HUES64 (cell line): ENCODE data around the gene CPEB4.

Source experiments
- H3K27ac ChIP-seq: 2 replicates; pipeline ENCODE4 v1.7.0; 2013; ENCODE audit warnings: low read depth, low read length, inconsistent platforms
- H3K27me3 ChIP-seq: 2 replicates; pipeline ENCODE4 v1.6.1; 2013; ENCODE audit warnings: mild to moderate bottlenecking, low read length; ENCODE audit not compliant: insufficient read depth
- H3K36me3 ChIP-seq: 2 replicates; pipeline ENCODE4 v1.6.1; 2013; ENCODE audit warnings: mild to moderate bottlenecking, low read length; ENCODE audit not compliant: insufficient read depth
- H3K4me1 ChIP-seq: 2 replicates; pipeline ENCODE4 v1.6.1; 2013; ENCODE audit warnings: mild to moderate bottlenecking, low read length, moderate library complexity; ENCODE audit not compliant: insufficient read depth
- H3K4me3 ChIP-seq: 2 replicates; pipeline ENCODE4 v1.5.1; 2013; ENCODE audit warnings: mild to moderate bottlenecking, low read length, moderate library complexity
- H3K9ac ChIP-seq: 2 replicates; pipeline ENCODE4 v1.6.1; 2013; ENCODE audit warnings: mild to moderate bottlenecking, low read depth, low read length
- H3K9me3 ChIP-seq: 2 replicates; pipeline ENCODE4 v1.6.1; 2013; ENCODE audit warnings: low read depth, low read length; ENCODE audit not compliant: insufficient read depth
- WGBS: fragments of 150-250, 120-280 bp; methylation state at CpG from one replicate; pipeline ENCODE4 v1.1.7; 2013; ENCODE audit warnings: missing lambda C conversion rate; 5-methylcytosine and 5-hydroxymethylcytosine counted together

CPEB4 gene

GRCh38 chr5:173935396-173935795 is 47.2 kb downstream of the CPEB4 start:
- no peaks in the 10 kb centered on the region for H3K9me3 ChIP-seq
- H3K36me3 ChIP-seq: no peaks in the 10 kb centered on the region
- 92% methylated on average over 2 of the region's 2 CpGs for WGBS
- no peaks in the 10 kb centered on the region for H3K27me3 ChIP-seq
- H3K27ac ChIP-seq: no peak overlapping the region
- peaks cover 24% of the 10 kb centered on the region for H3K4me1 ChIP-seq
- no peak overlapping the region for H3K9ac ChIP-seq
- no peak overlapping the region for H3K4me3 ChIP-seq

- H3K27me3 ChIP-seq: no peaks in the 10 kb centered on the region
- no peaks in the 10 kb centered on the region for H3K9me3 ChIP-seq
- H3K27ac ChIP-seq: no peak overlapping the region
- H3K36me3 ChIP-seq: no peaks in the 10 kb centered on the region
- H3K4me1 ChIP-seq: peaks cover 53% of the 10 kb centered on the region
- 100% methylated on average over 2 of the region's 2 CpGs for WGBS
- H3K9ac ChIP-seq: no peak overlapping the region
- H3K4me3 ChIP-seq: no peak overlapping the region
Measured at GRCh38 chr5:173940269-173940668, 52.1 kb downstream of the CPEB4 start.

- WGBS: 50% methylated on average over 1 of the region's 2 CpGs
- H3K9me3 ChIP-seq: no peaks in the 10 kb centered on the region
- H3K4me1 ChIP-seq: peaks cover 56% of the 10 kb centered on the region
- 0 out of 2 replicates have a peak overlapping the region, but pooled peaks have one; percentile 6 for H3K4me3 ChIP-seq
- peak overlapping the region; percentile 88; the same call in 1 of the 2 replicates for H3K27ac ChIP-seq
- H3K36me3 ChIP-seq: no peaks in the 10 kb centered on the region
- H3K27me3 ChIP-seq: no peaks in the 10 kb centered on the region
- 0 out of 2 replicates have a peak overlapping the region, but pooled peaks have one; percentile 21 for H3K9ac ChIP-seq
Measured at GRCh38 chr5:173941102-173941501, 53.0 kb downstream of the CPEB4 start.

GRCh38 chr5:173941758-173942401 is 53.7 kb downstream of the CPEB4 start:
- Histone ChIP-seq H3K9ac (peak overlapping the region; percentile 21; the same call in 1 of the 2 replicates), H3K27me3 (no peaks in the 10 kb centered on the region), H3K9me3 (no peaks in the 10 kb centered on the region), H3K4me3 (no peak overlapping the region), H3K36me3 (peaks cover 4% of the 10 kb centered on the region; the same call in 1 of the 2 replicates), H3K27ac (peak overlapping the region; percentile 88), H3K4me1 (peaks cover 51% of the 10 kb centered on the region)
- WGBS: 71% methylated on average over 9 of the region's 9 CpGs

- Histone ChIP-seq H3K4me1 (peaks cover 51% of the 10 kb centered on the region), H3K9me3 (no peaks in the 10 kb centered on the region), H3K9ac (no peak overlapping the region), H3K4me3 (no peak overlapping the region), H3K27ac (no peak overlapping the region), H3K36me3 (peaks cover 13% of the 10 kb centered on the region; the same call in 1 of the 2 replicates), H3K27me3 (no peaks in the 10 kb centered on the region)
- WGBS: 97% methylated on average over 2 of the region's 2 CpGs
Measured at GRCh38 chr5:173944511-173944910, 56.4 kb downstream of the CPEB4 start.

GRCh38 chr5:173945160-173945559 is 57.0 kb downstream of the CPEB4 start:
- H3K9ac ChIP-seq: no peak overlapping the region
- no peaks in the 10 kb centered on the region for H3K27me3 ChIP-seq
- peaks cover 20% of the 10 kb centered on the region for H3K36me3 ChIP-seq
- no peak overlapping the region for H3K27ac ChIP-seq
- H3K4me1 ChIP-seq: peaks cover 47% of the 10 kb centered on the region
- H3K4me3 ChIP-seq: no peak overlapping the region
- 88% methylated on average over 2 of the region's 2 CpGs for WGBS
- H3K9me3 ChIP-seq: no peaks in the 10 kb centered on the region

GRCh38 chr5:173946323-173946722 is 58.2 kb downstream of the CPEB4 start:
- peaks cover 36% of the 10 kb centered on the region for H3K4me1 ChIP-seq
- H3K36me3 ChIP-seq: peaks cover 29% of the 10 kb centered on the region
- no peaks in the 10 kb centered on the region for H3K27me3 ChIP-seq
- H3K4me3 ChIP-seq: no peak overlapping the region
- no peaks in the 10 kb centered on the region for H3K9me3 ChIP-seq
- H3K9ac ChIP-seq: no peak overlapping the region
- WGBS: 96% methylated on average over 2 of the region's 2 CpGs
- no peak overlapping the region for H3K27ac ChIP-seq

- H3K9me3 ChIP-seq: no peaks in the 10 kb centered on the region
- H3K27ac ChIP-seq: no peak overlapping the region
- H3K27me3 ChIP-seq: no peaks in the 10 kb centered on the region
- peaks cover 69% of the 10 kb centered on the region for H3K36me3 ChIP-seq
- no peak overlapping the region for H3K9ac ChIP-seq
- H3K4me3 ChIP-seq: no peak overlapping the region
- WGBS: 87% methylated on average over 2 of the region's 2 CpGs
- no peaks in the 10 kb centered on the region for H3K4me1 ChIP-seq
Measured at GRCh38 chr5:173950829-173951228, 62.7 kb downstream of the CPEB4 start.

- H3K36me3 ChIP-seq: peaks cover 65% of the 10 kb centered on the region
- no peak overlapping the region for H3K27ac ChIP-seq
- H3K9me3 ChIP-seq: no peaks in the 10 kb centered on the region
- H3K4me1 ChIP-seq: no peaks in the 10 kb centered on the region
- H3K27me3 ChIP-seq: no peaks in the 10 kb centered on the region
- H3K9ac ChIP-seq: no peak overlapping the region
- 93% methylated on average over 5 of the region's 5 CpGs for WGBS
- H3K4me3 ChIP-seq: no peak overlapping the region
Measured at GRCh38 chr5:173953528-173954090, 65.5 kb downstream of the CPEB4 start.

GRCh38 chr5:173954671-173955521 is 66.7 kb downstream of the CPEB4 start:
- H3K4me3 ChIP-seq: no peak overlapping the region
- H3K27ac ChIP-seq: no peak overlapping the region
- no peaks in the 10 kb centered on the region for H3K9me3 ChIP-seq
- no peak overlapping the region for H3K9ac ChIP-seq
- WGBS: 97% methylated on average over 5 of the region's 6 CpGs
- H3K27me3 ChIP-seq: no peaks in the 10 kb centered on the region
- H3K4me1 ChIP-seq: no peaks in the 10 kb centered on the region
- peaks cover 61% of the 10 kb centered on the region for H3K36me3 ChIP-seq

GRCh38 chr5:173960986-173961385 is 72.8 kb downstream of the CPEB4 start:
- 100% methylated on average over 1 of the region's 2 CpGs for WGBS
- Histone ChIP-seq H3K4me1 (peaks cover 16% of the 10 kb centered on the region), H3K4me3 (no peak overlapping the region), H3K9me3 (no peaks in the 10 kb centered on the region), H3K27ac (no peak overlapping the region), H3K9ac (no peak overlapping the region), H3K36me3 (0 out of 2 replicates have a peak, but pooled peaks cover 8% of the 10 kb centered on the region), H3K27me3 (no peaks in the 10 kb centered on the region)
